ENCODE measurements around the gene VPS52.
"Not testable (repeated sequence)": the region's sequence is repeated elsewhere in the genome, so short reads cannot be mapped to it uniquely, and the experiment has no call there.

VPS52 gene

DNA sequence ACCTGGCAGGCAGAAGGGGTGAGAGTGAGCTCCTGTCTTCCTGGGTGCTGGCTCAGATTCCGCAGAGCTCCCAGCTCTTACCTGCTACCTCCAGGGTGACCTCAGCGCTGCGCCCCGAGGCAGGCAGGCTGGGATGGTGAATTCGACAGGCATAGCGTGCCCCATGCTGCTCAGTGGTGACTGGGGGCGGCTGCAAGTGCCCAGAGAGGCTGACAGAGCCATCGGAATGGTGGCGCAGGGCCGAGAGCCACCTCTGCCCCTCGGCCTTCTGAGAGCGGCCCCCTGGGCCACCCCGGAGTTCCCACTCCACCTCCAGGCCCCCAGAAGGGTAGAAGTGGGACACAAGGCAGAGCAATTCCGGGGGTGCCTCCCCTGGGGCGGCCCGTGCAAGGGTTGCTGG lies 32.5 kb upstream of the VPS52 start:
- DNase-seq: no peak

DNA sequence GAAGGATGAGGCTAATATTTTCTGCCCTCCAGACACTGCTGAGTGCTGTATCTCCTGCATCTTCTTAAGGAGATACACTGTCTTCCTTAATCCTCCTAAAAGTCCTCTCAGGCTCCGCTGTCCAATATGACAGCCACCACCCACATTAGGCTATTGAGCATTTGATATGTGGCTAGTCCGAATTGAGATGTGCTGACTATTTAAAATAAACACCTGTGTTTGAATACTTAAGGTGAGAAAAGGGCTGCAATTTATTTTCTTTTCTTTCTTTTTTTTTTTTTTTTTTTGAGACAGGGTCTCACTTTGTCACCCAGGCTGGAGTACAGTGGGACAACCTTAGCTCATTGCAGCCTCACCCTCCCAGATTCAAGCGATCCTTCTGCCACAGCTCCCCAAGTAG lies 30.2 kb upstream of the VPS52 start:
- no peak for DNase-seq

DNA sequence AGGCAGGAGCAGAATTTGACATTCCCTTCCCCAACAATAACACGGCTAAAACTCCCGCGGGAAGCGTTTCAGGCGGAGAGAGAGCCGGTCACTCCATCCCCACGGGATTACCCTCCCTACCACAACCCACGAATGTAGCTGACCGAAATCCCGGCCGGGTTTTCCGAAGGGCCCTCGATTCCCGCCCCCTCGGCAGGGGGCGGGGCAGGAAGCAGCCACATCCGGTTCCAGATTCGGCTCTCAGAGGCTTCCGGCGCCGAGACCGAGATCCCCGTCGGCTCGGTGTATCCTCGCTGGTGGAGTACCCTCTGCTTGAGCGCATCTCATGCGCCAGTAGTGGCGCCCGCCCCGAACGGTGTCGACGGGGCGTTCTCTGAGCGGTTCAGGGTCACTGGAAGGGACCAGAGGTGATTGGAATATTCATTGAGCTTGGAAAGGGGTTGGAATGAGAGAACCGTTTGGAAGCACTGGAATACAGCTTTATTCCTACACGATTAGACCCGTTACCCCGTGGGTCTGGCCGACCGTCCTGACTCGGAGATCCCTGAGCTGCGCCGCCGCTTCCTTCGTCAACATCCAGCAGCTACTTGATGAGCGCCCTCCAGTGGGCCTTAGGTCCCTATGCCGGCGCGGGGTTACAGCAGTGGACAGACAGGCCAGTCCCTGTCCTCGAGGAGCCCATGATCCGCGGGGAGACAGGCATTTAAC lies 27.7 kb upstream of the VPS52 start:
- peak; percentile 82 for DNase-seq

DNA sequence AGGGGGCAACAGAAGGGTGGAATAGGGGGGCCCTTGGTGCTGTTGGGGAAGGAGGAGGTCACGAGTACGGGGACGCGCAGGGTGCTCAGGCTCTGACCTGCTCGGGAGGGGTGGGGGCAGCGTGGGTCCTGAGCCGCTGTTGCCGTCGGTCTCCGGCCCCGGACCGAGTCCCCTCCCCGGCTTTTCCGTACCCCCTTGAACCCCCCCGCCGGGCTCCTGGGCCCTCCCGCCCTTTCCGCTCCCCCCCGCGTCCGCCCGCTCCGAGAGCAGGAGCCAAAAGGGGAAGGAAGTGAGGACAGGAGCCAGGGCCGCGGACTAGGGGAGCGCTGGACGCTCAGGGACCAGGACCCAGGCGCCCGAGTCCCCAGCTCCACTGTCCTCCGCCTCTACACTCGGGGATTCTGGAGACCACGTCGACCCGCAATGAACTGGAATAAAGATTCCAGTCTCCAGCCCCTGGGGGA lies 27.1 kb upstream of the VPS52 start, which contains the start of gene RGL2:
TSS of gene RGL2 (minus strand) at position 170 of the 464 bp plus-strand sequence. CDS start 332 bp downstream, outside the sequence.
- DNase-seq: peak; percentile 53

DNA sequence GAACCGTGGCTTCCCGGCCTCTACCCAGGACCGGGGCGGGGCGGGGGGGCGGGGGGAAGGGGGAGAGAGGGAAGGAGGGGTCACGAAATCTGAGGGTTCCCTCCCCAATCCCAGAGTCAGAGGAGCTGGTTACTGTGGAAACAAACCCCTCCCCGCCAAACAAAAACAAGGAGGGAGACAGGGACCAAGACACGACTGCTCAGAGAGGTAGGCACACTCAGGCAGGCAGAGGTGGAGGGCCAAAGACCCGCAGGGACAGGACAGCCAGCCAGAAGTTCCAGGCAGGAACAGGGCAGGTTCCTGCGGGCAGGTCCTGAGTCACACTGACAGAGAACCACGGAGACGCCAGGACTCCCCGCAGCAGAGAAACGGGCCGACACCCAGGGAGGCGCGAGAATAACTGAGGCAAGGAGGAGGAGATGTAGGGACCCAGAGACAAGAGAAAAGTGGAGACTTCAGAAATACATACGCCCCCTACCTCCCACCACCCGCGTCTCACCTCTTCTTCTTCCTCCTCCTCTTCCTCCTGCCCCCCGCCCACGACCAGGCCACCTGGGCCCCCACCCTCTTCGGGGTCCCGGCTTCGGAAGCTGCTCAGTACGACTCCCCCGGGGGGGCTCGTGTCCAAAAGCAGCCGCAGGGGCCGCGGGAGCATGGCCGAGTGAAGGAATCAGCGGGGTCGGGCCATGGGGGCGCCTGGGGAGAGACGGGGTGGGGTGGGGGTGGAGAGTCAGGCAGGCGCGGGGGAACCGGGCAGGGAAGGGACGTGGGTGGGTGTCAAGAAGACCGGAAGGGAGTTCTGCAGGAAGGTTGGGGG lies 26.5 kb upstream of the VPS52 start:
- no peak for DNase-seq

DNA sequence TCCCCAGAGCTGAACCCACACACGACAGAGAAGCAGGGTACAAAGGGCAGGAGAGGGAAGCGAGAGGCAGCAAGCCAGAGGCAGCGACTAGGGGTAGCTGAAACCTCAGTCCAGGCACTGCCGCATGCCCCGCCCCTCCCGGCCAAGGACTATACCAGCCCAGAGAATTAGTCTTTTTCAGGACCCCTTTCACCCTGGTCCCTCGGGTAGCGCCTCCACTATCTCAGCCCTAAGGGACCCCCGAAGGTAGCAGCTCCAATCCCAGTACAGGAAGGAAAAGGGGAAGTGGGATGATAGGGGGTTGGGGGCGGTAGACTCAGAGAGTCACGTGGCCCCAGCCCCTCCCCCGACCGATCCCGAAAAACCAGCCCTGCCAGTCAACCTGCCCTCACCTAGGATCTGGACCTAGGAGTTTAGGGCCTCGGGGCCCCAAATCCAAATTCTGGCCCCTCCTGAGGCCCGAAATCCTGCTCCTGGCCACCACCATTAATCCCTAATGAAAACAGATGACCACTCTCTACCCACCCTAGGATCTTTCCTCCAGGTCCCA lies 25.8 kb upstream of the VPS52 start:
- DNase-seq: no peak

DNA sequence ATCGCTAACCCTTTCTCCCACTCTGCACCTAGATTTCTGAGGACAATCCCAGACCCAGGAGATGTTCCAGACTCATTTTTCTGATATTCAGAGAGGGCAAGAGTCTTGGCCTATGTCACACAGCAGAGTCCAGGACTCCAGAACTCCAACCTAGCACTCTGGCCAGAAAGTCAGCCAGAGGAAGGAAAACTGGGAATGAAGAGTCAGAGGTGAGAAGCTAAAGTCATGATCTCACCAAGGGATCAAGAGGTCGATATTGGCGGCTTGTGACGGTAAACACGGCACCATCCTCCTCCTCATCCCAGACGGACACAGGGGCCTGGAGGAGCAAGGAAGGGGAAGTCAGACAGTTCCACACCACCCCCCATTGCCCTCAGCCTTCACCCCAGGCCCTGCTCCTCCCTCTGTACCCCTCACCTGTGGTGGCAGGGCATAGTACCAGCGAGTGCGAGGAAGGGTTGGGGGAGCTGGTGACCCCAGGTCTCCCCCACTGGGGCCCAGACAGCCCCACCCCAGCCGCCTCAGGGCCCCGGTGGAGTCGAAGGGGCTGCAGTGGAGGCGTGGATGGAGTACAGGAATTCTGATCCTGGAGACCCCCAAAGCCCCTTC lies 25.2 kb upstream of the VPS52 start:
- no peak for DNase-seq

DNA sequence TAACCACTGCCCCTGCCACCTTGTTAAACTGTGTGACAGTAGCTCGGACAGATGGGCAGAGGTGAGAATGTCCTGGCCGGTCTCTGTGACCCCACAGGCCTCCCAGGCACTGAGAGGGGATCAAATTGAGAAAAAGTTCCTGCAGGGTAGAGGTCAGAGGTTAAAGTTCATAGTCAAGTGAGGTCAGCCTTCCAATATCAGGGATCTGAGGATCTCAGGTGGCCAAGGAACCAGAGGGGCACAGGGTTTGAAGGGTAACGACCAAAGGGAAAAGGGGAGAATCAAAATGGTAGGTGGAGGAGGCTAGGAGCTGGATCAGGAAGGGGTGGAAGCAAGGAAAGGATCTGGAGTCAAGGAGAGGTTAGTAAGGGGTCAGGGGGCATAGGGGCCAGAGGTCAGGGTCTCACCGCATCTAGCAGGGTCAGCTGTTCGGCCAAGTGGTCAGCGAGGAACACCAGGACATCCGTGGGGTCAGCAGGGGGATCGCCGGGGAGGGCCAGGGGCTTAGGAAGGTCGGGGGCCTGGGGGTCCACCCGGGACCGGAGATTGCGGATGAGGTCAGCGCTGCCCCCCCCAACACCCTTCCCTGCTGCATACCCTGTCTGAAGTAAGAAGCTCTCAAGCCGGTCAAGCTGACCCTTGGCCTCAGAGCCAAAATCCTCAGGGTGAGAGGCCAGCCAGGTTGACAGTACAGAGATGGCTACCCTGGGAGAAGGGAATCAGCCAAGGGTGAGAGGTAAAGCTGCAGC lies 24.1 kb upstream of the VPS52 start:
- DNase-seq: no peak

DNA sequence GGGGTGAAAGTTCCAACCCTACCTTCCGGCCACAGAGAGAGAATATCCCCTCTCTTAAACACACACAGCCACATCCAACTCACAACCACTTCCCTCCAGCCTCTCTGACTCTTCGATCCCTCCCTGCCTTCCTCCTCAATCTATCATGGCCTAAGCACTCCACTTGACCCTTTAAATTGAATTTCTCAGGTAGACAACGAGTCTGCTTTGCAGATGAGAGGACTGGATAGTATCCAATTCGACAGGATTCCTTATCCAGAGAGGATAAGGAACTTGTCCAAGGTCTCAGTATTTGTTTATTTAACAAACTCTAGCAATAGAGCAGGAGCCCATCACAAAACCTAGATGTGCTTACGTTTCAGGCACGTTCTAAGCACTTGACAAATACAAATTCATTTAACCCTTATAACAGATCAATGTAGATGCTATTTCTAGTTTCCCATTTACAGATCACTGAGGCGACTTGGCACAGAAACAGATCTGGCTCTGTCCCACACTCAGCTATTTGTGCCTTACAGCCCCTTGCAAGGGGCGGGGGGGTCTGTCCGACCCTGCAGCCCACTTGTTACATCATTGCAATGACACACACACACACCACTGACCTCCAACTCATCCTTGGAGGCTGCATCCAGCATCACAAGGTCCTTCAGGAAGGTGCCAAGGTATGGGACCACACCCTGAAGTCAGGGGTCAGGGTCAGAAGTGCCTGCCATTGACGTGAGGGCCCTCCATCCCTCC lies 22.6 kb upstream of the VPS52 start:
- DNase-seq: no peak

DNA sequence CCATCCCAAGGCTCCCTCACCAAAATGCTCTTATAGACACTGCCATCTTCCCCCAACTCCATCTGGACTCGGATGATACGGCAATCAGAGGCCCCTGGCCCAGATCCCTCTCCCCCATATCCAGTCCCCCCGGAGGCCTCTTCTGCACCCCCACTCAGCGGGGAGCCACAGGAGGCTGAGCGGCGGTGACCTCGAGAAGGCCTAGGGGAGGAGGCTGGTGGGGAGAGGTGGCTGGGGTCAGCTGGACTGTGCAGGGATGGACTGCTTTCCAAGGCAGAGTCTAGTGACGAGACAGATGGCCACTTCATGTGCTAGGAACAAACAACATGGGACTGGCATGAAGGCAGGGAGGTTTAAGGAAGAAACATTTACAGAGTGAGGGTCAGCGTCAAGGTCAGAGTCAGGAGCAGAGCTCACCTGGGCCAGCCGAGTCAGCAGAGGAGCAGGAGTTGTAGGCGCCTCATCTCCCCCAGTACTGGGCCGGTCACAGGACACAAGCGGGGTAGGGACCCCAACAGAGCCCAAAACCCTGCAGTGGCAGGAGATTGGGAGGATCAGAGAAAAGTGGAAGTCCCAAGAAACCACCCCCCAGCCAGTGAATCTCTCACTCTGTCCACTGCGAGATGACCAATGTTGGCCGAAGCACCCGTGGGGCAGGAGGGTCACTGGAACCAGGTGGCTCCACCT lies 21.5 kb upstream of the VPS52 start:
- DNase-seq: no peak

DNA sequence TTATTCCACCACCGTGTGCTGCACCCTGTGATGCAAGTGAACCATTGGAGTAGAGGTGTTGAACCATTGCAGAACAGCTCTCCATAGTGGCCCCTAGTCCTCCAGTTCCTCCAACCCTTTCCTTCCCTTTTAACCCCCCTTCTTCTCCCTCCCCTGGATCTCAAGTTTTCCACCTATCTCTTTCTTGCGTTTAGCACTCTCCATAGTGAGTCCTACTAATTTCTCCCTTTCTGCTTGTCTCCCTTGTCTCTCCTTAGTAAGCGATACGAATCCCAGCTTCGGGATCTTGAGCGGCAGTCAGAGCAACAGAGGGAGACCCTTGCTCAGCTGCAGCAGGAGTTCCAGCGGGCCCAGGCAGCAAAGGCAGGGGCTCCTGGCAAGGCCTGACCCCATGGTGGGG lies 18.8 kb upstream of the VPS52 start:
- DNase-seq: no peak

DNA sequence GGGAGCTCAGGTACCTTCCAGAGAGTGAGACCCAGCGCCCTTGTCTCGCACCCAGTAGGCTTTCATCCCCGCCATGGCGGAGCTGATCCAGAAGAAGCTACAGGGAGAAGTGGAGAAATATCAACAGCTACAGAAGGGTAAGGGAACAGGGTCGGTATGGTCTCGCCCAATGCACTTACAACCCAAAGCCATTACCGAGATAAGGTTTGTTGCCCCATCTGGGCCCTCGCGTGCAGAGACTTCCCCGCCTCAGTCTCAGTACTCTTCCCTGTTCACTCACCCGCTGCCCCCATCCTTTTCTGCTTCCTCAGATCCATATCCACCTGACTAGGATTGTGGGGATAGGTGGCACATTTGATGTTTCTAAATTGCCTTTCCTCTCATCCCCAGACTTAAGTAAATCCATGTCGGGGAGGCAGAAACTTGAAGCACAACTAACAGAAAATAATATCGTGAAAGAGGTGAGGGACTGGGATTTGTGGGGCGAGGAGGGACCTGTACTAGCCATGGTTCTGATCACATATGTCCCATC lies 18.2 kb upstream of the VPS52 start:
- no peak for DNase-seq

DNA sequence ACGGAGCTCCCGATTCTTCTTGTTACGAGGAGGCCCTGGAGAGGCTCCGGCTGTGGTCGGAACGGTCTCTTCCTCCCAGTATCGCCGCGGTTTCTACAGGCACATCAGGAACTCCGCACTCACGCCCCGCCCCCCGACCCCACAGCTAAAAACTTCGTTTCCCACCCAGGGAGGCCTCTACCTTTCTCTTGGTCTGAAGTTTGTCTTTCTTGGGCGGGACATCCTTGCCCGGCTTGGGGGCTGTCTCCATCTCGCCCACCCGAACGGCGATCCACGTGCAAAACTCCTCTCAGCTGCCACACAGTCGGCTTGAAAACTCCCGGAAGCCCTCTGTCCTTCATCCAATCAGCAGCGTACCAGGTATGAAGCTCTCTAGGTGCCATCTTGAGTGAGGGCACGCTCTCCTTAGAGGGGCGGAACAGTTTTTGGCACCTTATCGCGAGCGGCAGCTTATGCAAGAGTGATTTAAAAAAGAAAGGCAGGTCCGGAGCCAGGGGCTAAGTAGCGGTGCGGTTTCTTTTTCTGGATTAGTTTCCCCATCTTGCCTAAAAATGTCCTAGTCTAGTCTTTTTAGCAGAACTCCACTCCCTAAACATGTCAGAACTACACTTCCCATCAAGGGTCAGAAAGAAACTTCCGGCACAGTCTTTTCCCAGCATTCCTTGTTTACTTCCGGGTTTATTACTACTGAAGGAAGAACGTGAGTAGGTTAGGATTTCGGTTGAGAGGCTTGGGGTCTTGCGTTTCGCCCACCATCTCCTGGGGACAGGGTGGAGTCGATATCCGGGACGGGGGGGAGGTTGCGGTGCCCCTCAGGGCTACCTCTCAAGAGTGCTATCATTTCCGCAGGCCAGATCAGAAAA lies 17.5 kb upstream of the VPS52 start, which contains the start of the genes PFDN6 and WDR46:
TSS of gene PFDN6 (plus strand) at position 681 of the 863 bp plus-strand sequence. CDS start 256 bp downstream, outside the sequence.
TSS of gene WDR46 (minus strand) at position 319 of the 863 bp plus-strand sequence. CDS start at position 250, 69 bp downstream.
- DNase-seq: peak; percentile 64

DNA sequence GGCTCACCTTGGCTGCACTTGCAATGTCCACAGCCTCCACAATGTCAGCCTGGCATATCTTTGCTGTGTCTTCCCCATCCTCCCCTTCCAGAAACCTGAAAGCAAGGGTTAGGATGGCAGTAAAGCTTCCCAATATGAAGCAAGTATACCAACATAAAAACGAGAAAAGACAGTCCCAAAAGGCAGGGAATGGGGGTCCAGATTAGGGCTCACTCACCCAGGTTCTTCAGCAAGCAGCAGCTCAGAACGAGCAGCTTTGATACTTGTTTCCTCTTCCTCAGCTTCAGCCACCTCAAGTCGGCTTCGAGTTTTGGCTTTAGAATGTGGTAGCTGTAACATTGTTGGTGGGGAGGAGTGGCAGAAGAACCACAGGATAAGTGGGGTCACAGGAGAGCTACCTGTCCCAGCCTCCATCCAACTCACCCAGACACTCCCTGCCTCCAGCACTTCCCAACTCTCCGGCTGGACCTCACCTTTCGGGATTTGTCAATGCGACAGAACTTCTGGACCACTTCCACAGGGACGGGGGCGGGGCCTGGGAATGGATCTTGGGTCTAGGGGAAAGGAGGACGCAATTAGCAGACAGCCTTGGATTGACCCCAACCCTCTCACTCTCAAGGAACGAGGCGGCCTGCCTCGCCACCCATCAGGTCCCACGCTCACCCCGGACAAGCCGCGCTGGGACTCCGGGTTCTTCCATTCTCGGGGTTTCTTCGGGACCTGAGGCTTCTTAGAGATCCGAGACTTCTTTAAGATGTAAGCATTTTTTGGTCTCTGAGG lies 16.7 kb upstream of the VPS52 start:
- DNase-seq: no peak

DNA sequence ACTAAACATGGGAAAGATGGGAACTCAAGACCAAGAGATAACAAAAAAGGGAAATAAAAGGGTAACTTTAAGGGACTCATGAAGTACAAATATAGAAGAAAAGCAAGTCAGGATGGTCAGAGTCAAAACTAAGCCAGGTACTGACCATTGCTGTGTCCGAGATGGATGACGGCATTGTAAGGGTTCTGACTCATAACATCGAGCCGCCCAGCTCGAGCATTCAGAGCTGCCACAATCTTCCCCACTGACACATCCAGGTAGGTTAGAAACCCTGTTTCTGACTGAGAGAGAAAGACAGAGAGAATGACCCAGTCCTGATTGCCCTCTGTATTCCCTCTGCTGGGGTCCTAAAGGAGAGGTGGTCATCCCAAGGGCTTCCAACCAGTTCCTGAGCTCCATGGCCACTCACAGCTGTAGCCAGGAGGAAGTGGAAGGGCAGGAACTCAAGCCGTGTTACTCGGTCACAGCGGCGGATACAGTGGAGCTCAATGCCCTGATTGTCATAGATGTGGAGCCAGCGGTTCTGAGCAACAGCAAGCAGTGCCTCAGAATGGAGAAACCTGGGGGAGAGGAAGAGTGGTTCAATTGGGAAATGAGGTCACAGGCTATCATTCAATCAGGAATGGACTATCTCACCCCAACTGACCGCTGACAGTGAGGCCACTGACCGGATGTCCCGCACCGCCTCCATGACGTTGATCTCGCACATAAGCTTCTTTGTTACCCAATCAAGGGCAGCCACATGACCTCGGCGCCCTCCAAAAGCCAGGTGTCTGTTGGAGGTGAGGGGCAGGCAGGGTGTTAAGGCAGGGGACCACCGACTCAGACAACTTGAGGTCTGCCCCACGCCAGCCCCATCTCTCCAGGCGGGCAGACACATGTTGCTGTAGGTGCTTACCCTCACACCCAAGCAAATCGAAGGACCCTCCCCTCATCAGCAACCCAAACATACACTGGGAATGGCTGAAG lies 15.6 kb upstream of the VPS52 start:
- no peak for DNase-seq

DNA sequence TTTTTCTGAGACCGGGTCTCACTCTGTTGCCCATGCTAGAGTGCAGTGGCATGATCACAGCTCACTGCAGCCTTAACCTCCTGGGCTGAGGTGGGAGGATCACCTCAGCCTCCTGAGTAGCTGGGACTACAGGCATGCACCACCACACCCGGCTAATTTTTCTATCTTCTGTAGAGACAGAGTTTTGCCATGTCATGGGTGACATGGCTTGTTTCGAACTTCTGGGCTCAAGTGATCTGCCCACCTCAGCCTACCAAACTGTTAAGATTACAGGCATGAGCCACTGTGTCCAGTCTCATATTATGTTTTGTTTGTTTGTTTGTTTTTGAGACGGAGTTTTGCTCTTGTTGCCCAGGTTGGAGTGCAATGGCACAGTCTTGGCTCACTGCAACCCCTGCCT lies 13.5 kb upstream of the VPS52 start:
- not testable (repeated sequence) for DNase-seq

DNA sequence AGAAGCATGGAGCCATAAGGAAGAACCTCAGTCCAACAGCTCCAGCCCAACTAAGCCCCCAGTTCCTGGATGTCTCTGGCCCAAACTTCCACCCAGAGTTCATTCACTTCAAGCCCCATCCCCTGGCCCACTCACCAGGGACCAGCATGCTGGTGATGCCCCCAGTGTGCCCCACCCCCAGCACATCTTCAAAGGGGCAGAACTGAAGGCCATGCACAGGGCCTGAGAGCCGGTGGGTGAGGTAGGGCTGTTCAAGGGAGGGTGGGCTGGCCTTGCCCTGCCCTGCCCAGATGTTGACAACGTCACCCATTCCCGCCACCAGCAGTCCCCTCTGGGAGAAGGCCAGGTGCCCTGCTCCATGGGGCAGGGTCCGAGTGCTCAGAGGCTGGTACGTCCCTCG lies 8.9 kb upstream of the VPS52 start:
- DNase-seq: no peak
